NT2/D1 (cell line): ENCODE data around the gene IER5L.

Experiments used
- SUZ12 ChIP-seq: IDR thresholded peaks from 2 replicates; pipeline ENCODE4 v1.6.1; 2011; ENCODE audit not compliant: insufficient read length, insufficient read depth; ENCODE audit errors: extremely low read depth
- YY1 ChIP-seq: IDR thresholded peaks from 2 replicates; pipeline ENCODE4 v1.6.1; 2011; ENCODE audit not compliant: insufficient read length, insufficient read depth

- no peak for TF ChIP-seq YY1
- TF ChIP-seq SUZ12, result no peak
Observed at GRCh38 chr9:129181246-129181645, 3.2 kb upstream of the IER5L start.
